Liver (tissue), 9 donors: Measurements from ENCODE around the gene PAX7. TPM values are rescaled to one million over a fixed set of nuclear protein-coding genes. Genes with fewer than 3 reads are reported as not detected.

Source experiments
- DNase-seq: peaks from one replicate; pipeline ENCODE4 v3.0.0-alpha.2; 2017; ENCODE audit warnings: low spot score
- H3K27ac ChIP-seq, 2 donors: one replicate each; pipeline ENCODE4 v1.7.0; 2013; ENCODE audit warnings: inconsistent platforms in 2 of 2, low read length in 2 of 2, control low read depth in 1 of 2, low read depth in 1 of 2, mild to moderate bottlenecking in 1 of 2
- H3K27me3 ChIP-seq, 4 donors: one replicate each; pipeline versions ENCODE4 v1.6.1 to v1.7.0; 2013; ENCODE audit warnings: low read length in 3 of 4, inconsistent platforms in 1 of 4, mild to moderate bottlenecking in 1 of 4, moderate library complexity in 1 of 4; ENCODE audit not compliant: control insufficient read depth in 4 of 4, insufficient read depth in 4 of 4
- H3K36me3 ChIP-seq, 4 donors: one replicate each; pipeline versions ENCODE4 v1.6.1 to v1.7.0; 2013; ENCODE audit warnings: low read length in 3 of 4, mild to moderate bottlenecking in 3 of 4, low read depth in 1 of 4, moderate library complexity in 1 of 4; ENCODE audit not compliant: control insufficient read depth in 4 of 4, insufficient read depth in 3 of 4
- H3K4me1 ChIP-seq, 4 donors: one replicate each; pipeline versions ENCODE4 v1.6.1 to v1.7.0; 2013; ENCODE audit warnings: low read length in 3 of 4, mild to moderate bottlenecking in 3 of 4, moderate library complexity in 1 of 4; ENCODE audit not compliant: control insufficient read depth in 4 of 4, insufficient read depth in 4 of 4
- H3K4me3 ChIP-seq, 3 donors: one replicate each; pipeline versions ENCODE4 v1.6.1 to v1.7.0; 2013; ENCODE audit warnings: low read length in 3 of 3, control low read depth in 1 of 3, low read depth in 1 of 3, mild to moderate bottlenecking in 1 of 3
- H3K9ac ChIP-seq, 2 donors: one replicate each; pipeline ENCODE4 v1.7.0; 2013; ENCODE audit warnings: low read length in 2 of 2, mild to moderate bottlenecking in 2 of 2, moderate library complexity in 2 of 2, control low read depth in 1 of 2, low read depth in 1 of 2
- H3K9me3 ChIP-seq, 4 donors: one replicate each; pipeline versions ENCODE4 v1.6.1 to v1.7.0; 2013; ENCODE audit warnings: low read length in 3 of 4; ENCODE audit not compliant: control insufficient read depth in 4 of 4
- ATF3 ChIP-seq: IDR thresholded peaks from 2 replicates; pipeline ENCODE4 v1.6.1; 2016; ENCODE audit warnings: antibody characterized with exemption
- CTCF ChIP-seq: fragments of 150-350 bp; IDR thresholded peaks from 2 replicates; pipeline ENCODE4 v1.5.1; 2017; ENCODE audit warnings: improper control_type of control experiment, low read depth, low read length; ENCODE audit not compliant: missing input control
- EGR1 ChIP-seq, 2 donors: IDR thresholded peaks; 2 replicates each; pipeline ENCODE4 v1.6.1; 2016 to 2018; ENCODE audit warnings: antibody characterized with exemption in 2 of 2, low read depth in 2 of 2
- FOXA1 ChIP-seq: IDR thresholded peaks from 2 replicates; pipeline ENCODE4 v1.6.1; 2016; ENCODE audit warnings: antibody characterized with exemption
- FOXA2 ChIP-seq: IDR thresholded peaks from 2 replicates; pipeline ENCODE4 v1.6.1; 2016; ENCODE audit warnings: antibody characterized with exemption
- GABPA ChIP-seq, 2 donors: IDR thresholded peaks in 1 of 2; conservative IDR thresholded peaks in 1 of 2; 2 replicates each; pipeline ENCODE4 v1.6.1; 2016; ENCODE audit warnings: antibody characterized with exemption in 2 of 2, mild to moderate bottlenecking in 1 of 2, moderate library complexity in 1 of 2
- HNF4A ChIP-seq, 2 donors: conservative IDR thresholded peaks; 2 replicates each; pipeline ENCODE4 v1.6.1; 2016; ENCODE audit warnings: antibody characterized with exemption in 2 of 2, mild to moderate bottlenecking in 2 of 2
- HNF4G ChIP-seq: IDR thresholded peaks from 2 replicates; pipeline ENCODE4 v1.6.1; 2016; ENCODE audit warnings: antibody characterized with exemption
- JUND ChIP-seq, 2 donors: IDR thresholded peaks; 2 replicates each; pipeline ENCODE4 v1.6.1; 2016; ENCODE audit warnings: antibody characterized with exemption in 2 of 2
- MAX ChIP-seq: IDR thresholded peaks from 2 replicates; pipeline ENCODE4 v1.6.1; 2016; ENCODE audit warnings: antibody characterized with exemption
- NR2F2 ChIP-seq: IDR thresholded peaks from 2 replicates; pipeline ENCODE4 v1.6.1; 2016; ENCODE audit warnings: antibody characterized with exemption
- RAD21 ChIP-seq, 2 donors: IDR thresholded peaks; 2 replicates each; pipeline ENCODE4 v1.6.1; 2016; ENCODE audit warnings: antibody characterized with exemption in 2 of 2, mild to moderate bottlenecking in 2 of 2
- REST ChIP-seq: IDR thresholded peaks from 2 replicates; pipeline ENCODE4 v1.6.1; 2016; ENCODE audit warnings: antibody characterized with exemption, mild to moderate bottlenecking
- SP1 ChIP-seq: IDR thresholded peaks from 2 replicates; pipeline ENCODE4 v1.6.1; 2018; ENCODE audit warnings: antibody characterized with exemption, mild to moderate bottlenecking
- TAF1 ChIP-seq: conservative IDR thresholded peaks from 2 replicates; pipeline ENCODE4 v1.6.1; 2016; ENCODE audit warnings: antibody characterized with exemption, mild to moderate bottlenecking
- YY1 ChIP-seq: IDR thresholded peaks from 2 replicates; pipeline ENCODE4 v1.6.1; 2016; ENCODE audit warnings: antibody characterized with exemption, mild to moderate bottlenecking
- ZBTB33 ChIP-seq: IDR thresholded peaks from 2 replicates; pipeline ENCODE4 v1.6.1; 2016; ENCODE audit warnings: antibody characterized with exemption
- WGBS: extraction: QIAGEN DNeasy Blood & Tissue Kit; methylation state at CpG from one replicate; pipeline ENCODE4 v1.1.7; 2013; 5-methylcytosine and 5-hydroxymethylcytosine counted together
- polyA plus RNA-seq, 2 donors: library from polyadenylated mRNA; stranded (reverse) in 1 of 2; unstranded in 1 of 2; fragments of 200-250 nt in 1 of 2; fragments of >200 nt in 1 of 2; fragmentation: Nextera tagmentation in 1 of 2; extraction: Ambion mirVana in 1 of 2; gene quantifications; one replicate each; pipeline versions ENCODE4 v1.2.1 to v1.2.3, GENCODE V29; 2013 to 2015
- total RNA-seq, 2 donors: library from RNA; depleted of rRNA; stranded (reverse); fragments of >200 nt; gene quantifications; one replicate each; pipeline ENCODE4 v1.2.3, GENCODE V29; 2014
- donor health status: healthy.
- donor health status: healthy.
- donor health status: healthy.
- donor health status: healthy.
- donor health status: healthy.

PAX7 gene
- total and polyA plus RNA-seq, 4 donors = not detected

- Histone ChIP-seq H3K27ac (no peak overlapping the region), H3K9me3 (no peaks in the 10 kb centered on the region), H3K36me3 (no peaks in the 10 kb centered on the region), H3K4me1 (peaks cover 0 to 7% (median 0%) of the 10 kb centered on the region in 4 donors), H3K4me3 (no peak overlapping the region), H3K27me3 (peaks cover 15 to 47% (median 22%) of the 10 kb centered on the region in 4 donors), H3K9ac (no peak overlapping the region)
- no peak for DNase-seq
- TF ChIP-seq TAF1 (no peak), MAX (no peak), YY1 (no peak), HNF4G (no peak), EGR1 (IDR thresholded peaks at IDR 0.05; ENCODE audit: low read depth in 2 of 2) (no peak), NR2F2 (no peak), CTCF (no peak), RAD21 (IDR thresholded peaks at IDR 0.05) (no peak), SP1 (no peak), JUND (IDR thresholded peaks at IDR 0.05) (no peak), ATF3 (no peak), ZBTB33 (no peak), FOXA2 (no peak), HNF4A (conservative IDR thresholded peaks at IDR 0.05) (no peak), GABPA (IDR thresholded peaks at IDR 0.05 in 1 of 2, conservative IDR thresholded peaks at IDR 0.05 in 1 of 2) (no peak), FOXA1 (no peak), REST (no peak)
- 7% methylated on average over 10 of the region's 10 CpGs for WGBS
Observed at GRCh38 chr1:18639368-18640055, 8.9 kb downstream of the PAX7 start.
